ENCODE results near the gene WAS.
A peak's percentile ranks its signal among the peaks of the same experiment; 100 is the strongest.

Gene WAS

DNA sequence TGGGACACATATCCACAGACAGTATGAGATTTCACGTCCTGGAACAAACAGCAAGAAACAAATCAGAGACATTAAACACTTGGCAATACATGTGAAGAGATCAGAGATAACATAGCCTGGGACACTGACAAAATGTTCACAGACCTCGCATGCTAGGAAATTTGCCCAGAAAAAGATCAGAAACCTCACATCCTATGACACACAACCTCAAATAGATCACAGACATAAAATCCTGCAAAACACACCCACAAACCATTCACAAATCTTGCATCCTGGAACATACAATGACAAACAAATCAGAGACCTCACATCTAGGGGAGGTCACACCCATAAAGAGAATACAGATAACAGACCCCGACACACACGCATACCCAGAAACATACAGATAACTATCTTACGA is 31.0 kb downstream of the WAS start:
- no peak for DNase-seq

DNA sequence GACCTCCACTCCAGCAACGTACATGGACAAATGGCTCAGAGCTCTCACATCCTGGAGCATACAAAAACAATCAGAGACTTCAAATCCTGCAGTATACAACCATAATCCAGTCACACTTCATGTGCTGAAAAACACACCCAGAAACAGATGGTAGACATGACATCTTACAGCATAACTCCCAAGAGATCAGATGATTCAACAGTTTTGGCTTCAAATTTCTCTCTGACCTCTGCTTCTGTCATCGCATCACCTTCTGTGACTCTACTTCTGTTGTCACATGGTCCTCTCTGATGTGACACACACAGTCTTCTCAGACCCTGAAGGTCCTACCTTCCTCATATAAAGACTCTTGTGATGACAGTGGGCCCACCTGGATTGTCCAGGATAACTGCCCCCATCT is 31.5 kb downstream of the WAS start:
- DNase-seq, result no peak

DNA sequence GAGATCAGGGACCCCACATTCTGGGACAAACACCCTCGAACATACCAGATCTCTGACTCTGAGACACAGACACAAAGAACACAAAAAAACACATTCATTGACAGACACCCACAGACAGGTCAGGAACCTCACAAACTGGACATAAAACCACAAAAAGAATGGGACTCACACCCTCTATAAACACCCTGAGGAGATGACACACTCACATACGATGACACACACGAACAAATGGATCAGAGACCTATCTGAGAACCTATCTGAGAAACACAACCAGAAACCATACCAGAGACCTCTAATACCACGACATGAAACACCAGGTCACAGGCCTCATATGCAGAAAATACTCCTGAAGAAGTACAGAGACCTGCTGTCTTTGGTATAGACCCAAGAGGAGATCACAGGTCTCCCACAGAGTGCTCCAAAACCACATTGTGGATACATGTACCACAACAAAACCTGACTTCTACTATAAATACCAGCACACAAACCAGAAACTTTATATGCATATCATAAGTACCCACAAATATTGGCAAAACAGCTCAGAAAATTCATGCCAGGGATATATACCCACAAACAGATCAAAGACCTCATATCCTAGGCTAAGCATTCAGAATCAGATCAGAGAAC is 32.4 kb downstream of the WAS start:
- no peak for DNase-seq

DNA sequence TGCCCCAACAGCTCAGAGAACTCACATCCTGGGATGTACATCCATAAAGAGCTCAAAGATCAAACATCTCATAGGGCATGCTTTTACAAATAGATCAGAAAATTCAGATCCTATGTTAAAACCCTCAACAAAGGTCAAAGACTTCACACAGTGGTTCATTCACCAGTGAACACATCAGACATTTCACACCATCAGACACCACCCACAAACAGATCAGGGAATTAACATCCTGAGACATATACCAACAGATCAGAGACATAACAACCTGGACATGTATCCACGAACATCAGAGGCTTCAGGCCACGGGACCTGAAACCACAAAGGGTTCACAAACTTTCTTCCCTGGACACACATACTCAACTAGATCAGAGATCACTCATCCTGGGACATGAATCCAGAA is 36.4 kb downstream of the WAS start:
- DNase-seq, result no peak

DNA sequence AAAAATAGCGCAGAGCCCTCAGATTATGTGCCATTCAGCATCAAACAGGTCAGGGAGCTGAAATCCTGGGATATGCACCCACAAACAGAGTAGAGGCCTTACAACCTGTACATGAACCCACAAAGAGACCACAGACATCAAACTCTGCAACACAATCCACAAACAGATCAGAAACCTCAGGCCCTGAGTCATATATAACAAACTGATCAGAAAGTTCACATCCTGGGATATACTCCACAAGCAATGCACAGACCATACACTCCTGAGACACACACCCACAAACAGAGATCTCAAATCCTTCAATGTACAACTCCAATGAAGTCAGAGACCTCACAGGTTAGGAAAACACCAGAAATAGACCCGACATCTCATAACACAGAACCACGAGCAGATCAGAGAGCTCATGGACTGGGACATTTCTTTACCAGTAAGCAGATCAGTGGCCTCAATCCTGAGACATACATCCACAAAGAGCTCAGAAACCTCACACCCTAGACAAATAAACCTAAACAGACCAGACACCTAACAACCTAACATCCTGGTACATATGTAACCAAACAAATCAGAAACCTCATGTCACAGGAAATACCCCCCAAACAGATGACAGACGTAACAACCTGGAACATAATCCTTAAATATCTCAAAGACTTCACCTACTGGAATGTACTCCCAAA is 37.1 kb downstream of the WAS start:
- DNase-seq, result no peak

DNA sequence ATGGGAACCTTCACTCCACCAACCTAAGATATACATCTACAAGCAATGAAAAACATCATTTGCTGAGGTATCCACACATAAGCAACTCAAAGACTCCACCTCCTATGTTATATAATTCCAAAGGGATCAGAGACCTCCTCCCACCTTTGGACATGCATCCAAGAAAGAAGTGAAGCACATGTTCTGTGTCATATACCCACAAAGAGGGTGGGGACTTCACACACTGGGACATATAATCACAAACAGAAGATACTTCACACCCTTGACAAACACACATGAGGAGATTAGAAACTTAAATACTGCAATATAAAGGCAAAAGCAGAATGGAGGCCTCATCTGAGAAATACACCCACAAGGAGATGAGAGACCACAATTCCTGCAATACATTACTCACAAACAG is 38.3 kb downstream of the WAS start:
- no peak for DNase-seq

DNA sequence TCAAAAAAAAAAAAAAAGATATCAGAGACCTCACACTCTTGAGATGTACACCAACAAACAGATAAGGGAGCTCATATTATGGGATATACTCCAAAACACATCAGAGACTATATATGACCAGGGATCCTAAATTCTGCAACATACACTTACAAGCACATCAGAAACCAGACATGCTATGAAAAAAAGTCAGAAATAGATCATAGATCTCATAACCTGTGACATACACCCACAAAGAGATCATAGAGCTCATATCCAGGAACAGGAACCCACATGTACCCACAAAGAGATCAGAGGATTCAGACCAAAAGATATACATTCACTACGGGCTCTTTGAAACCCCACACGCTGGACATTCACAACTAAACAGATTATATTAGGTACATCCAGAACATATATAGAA is 43.0 kb downstream of the WAS start:
- DNase-seq, result no peak

DNA sequence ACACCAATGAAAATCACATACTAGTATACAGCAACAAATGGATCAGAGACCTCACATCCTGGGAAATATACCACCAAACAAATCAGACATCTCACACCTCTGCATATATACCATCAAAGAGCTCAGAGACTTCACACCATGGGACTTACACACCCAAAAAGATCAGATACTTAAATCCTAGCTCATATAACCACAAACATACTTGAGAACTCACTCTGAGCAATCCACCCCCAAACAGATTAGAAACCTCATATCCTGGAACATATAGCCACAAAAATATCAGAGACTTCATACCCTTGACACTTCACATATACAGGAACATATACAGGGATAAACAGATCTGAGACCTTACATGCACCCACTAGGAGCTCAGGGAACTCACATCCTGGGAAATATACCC is 45.1 kb downstream of the WAS start:
- DNase-seq, result no peak

DNA sequence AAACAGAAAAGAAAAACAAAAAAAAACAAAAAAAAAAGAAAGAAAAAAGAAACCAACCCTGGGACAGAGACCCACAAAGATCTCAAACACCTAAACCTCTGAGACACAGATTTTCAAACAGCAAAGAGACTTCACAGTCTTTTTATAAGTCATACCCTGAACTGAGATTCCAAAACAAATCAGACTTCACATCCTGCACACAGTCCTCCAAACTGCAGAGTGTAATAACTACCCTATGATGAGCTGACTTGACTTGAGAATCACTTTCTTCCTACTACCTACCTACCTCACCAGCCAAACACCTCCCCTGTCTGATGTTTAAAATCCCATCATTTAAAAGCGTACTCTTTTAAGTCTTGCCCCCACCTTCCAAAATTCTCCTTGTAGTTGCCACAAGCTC is 52.7 kb downstream of the WAS start:
- DNase-seq, result no peak

DNA sequence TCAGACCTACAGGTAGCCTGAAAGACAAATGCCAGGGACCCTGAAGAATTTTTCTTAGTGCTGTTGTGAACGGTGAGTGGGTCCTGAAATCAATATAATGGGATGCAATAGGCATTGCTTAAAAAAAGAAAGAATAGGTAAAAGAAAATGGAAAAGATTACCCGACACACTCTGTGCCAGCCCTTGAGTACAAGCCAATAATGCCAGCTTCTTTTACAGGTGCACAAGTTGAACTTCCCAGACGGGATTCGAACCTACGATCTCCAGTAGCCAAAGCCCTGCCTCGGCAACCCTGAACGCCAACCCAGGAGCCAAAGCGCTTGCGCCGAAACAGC is 53.2 kb downstream of the WAS start:
- DNase-seq, result no peak

DNA sequence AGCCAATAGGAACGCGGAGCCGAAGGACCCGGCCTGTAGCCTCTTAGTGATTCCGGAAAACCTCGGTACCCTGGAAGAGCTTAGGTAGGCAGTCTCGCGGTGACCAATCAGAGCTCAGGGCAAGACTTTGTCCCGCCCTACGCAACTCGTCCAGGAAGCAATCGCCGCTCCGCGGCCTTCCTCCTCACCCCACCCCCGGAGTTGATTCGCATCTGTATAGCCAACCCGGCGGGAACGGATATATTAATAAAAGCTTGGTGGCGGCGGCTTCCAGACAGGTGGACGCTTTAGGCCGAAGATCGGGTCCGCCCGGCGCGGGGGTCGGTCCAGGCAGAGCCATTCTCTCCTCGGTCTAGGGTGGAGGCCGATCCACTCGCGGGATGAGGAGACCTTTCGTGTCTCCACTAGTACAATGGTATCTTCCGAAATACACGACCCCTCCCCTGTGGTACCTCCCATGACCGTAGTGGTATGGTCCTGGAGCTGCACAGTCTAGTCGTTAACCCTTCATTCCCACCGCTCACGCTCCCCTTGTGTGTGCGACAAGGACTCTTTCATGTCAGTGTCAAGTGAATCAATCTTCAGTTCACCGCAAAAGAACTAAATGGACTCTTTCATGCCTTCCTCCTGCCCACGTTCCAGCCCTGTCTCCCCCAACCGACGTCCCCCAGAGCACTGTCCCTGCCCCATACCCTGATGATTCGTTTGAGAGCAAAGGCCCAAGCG is 53.8 kb downstream of the WAS start:
- peak; percentile 92 for DNase-seq

DNA sequence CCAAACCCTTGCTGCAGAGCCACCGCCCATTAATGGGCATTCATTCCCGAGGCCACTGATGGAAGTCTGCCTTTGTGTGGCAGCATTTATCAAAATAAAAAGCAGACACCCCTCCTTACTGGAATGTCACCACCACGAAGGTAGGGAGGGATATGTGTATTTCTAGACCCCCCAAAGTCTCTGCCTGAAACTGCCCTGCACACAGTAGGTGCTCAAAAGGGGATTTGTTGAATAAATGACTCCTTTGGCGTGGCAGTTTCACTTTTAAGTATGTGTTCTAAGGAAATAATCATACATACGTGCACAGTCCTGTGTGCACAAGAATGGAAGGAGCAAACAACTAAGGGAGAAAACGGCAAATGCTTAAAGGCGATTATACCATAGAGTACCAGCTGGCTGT is 54.3 kb downstream of the WAS start:
- DNase-seq, result no peak
